A673 (cell line): ENCODE data around the gene KLHDC8B.

Experiments
- EZH2 ChIP-seq: fragments of 200-600 bp; sonication (generic); IDR thresholded peaks from 2 replicates; pipeline ENCODE4 v1.6.1; 2017; ENCODE audit warnings: borderline replicate concordance, low read depth, mild to moderate bottlenecking, mixed read lengths, antibody characterized with exemption, low read length; ENCODE audit not compliant: poor library complexity, severe bottlenecking
- TF ChIP-seq, protein P1 (sequence below): fragments of 300-800, 200-600 bp; sonication (generic); conservative IDR thresholded peaks from 2 replicates; pipeline ENCODE4 v1.5.1; 2017; ENCODE audit warnings: low read depth, mild to moderate bottlenecking, antibody characterized with exemption, low read length, moderate library complexity, mixed read lengths

DNA sequence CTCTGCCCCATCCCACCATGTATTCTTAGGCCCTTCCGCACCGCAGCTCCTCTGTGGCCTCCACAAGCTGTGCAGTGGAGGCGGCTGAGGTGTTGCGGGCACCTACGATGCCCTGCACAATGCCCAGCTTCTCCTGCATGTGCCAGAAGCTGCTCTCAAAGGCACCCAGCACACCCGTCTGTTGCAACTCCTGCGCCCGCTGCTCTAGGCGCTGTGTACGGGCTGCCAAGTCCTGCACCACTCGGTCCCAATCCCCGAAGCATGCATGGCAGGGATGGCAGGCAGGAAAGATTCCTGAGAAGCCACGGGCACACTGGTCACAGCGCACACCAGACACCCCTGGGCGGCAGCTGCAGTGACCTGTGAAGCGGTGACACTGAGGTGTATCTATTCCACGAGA lies 47.7 kb upstream of the KLHDC8B start:
- TF ChIP-seq, protein P1, sequence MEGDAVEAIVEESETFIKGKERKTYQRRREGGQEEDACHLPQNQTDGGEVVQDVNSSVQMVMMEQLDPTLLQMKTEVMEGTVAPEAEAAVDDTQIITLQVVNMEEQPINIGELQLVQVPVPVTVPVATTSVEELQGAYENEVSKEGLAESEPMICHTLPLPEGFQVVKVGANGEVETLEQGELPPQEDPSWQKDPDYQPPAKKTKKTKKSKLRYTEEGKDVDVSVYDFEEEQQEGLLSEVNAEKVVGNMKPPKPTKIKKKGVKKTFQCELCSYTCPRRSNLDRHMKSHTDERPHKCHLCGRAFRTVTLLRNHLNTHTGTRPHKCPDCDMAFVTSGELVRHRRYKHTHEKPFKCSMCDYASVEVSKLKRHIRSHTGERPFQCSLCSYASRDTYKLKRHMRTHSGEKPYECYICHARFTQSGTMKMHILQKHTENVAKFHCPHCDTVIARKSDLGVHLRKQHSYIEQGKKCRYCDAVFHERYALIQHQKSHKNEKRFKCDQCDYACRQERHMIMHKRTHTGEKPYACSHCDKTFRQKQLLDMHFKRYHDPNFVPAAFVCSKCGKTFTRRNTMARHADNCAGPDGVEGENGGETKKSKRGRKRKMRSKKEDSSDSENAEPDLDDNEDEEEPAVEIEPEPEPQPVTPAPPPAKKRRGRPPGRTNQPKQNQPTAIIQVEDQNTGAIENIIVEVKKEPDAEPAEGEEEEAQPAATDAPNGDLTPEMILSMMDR, result no peak
- TF ChIP-seq EZH2, result no peak
